H9 (cell line): ENCODE measurements around the gene NFS1. TPM values are rescaled to one million over a fixed set of nuclear protein-coding genes. Genes with fewer than 3 reads are reported as not detected.

Experiments
- DNase-seq: peaks from one replicate; pipeline ENCODE4 v3.0.0-alpha.2; 2017
- H2AFZ ChIP-seq: one replicate; pipeline ENCODE4 v1.6.1; 2013; ENCODE audit warnings: mild to moderate bottlenecking, low read length, control low read depth, moderate library complexity
- H2AK5ac ChIP-seq: 2 replicates; pipeline ENCODE4 v1.6.1; 2013; ENCODE audit warnings: low read length, control low read depth, mixed read lengths; ENCODE audit not compliant: insufficient read length
- H2BK120ac ChIP-seq: one replicate; pipeline ENCODE4 v1.6.1; 2013; ENCODE audit warnings: low read depth, mild to moderate bottlenecking, low read length, control low read depth, inconsistent platforms; ENCODE audit not compliant: poor library complexity, severe bottlenecking
- H2BK12ac ChIP-seq: 2 replicates; pipeline ENCODE4 v1.6.1; 2013; ENCODE audit warnings: low read length, control low read depth, mixed read lengths, low read depth; ENCODE audit not compliant: insufficient read length
- H2BK15ac ChIP-seq: 2 replicates; pipeline ENCODE4 v1.6.1; 2013; ENCODE audit warnings: low read depth, low read length, control low read depth
- H2BK20ac ChIP-seq: one replicate; pipeline ENCODE4 v1.6.1; 2013; ENCODE audit warnings: low read depth, mild to moderate bottlenecking, low read length, control low read depth, inconsistent platforms; ENCODE audit not compliant: poor library complexity, severe bottlenecking
- H2BK5ac ChIP-seq: 2 replicates; pipeline ENCODE4 v1.6.1; 2013; ENCODE audit warnings: low read length, control low read depth, mixed read lengths; ENCODE audit not compliant: insufficient read length
- H3K14ac ChIP-seq: 2 replicates; pipeline ENCODE4 v1.6.1; 2013; ENCODE audit warnings: low read length, control low read depth; ENCODE audit not compliant: insufficient read depth
- H3K18ac ChIP-seq: 2 replicates; pipeline ENCODE4 v1.6.1; 2013; ENCODE audit warnings: low read depth, mild to moderate bottlenecking, mixed read lengths, low read length, control low read depth; ENCODE audit not compliant: insufficient read length
- H3K23ac ChIP-seq: 2 replicates; pipeline ENCODE4 v1.6.1; 2013; ENCODE audit warnings: low read length, control low read depth, mixed read lengths, low read depth; ENCODE audit not compliant: insufficient read length
- H3K23me2 ChIP-seq: 2 replicates; pipeline ENCODE4 v1.6.1; 2013; ENCODE audit warnings: low read depth, mild to moderate bottlenecking, mixed read lengths, low read length, control low read depth; ENCODE audit not compliant: insufficient read length, poor library complexity, severe bottlenecking
- H3K27ac ChIP-seq: 2 replicates; pipeline ENCODE4 v1.5.1; 2013; ENCODE audit warnings: low read length, control low read depth, mixed read lengths, low read depth; ENCODE audit not compliant: insufficient read length
- H3K27me3 ChIP-seq: 2 replicates; pipeline ENCODE4 v1.6.1; 2013; ENCODE audit warnings: low read length, control low read depth, inconsistent platforms; ENCODE audit not compliant: insufficient read depth
- H3K4ac ChIP-seq: 2 replicates; pipeline ENCODE4 v1.6.1; 2013; ENCODE audit warnings: low read depth, mild to moderate bottlenecking, control low read depth, inconsistent platforms, low read length, moderate library complexity
- H3K4me1 ChIP-seq: 2 replicates; pipeline ENCODE4 v1.6.1; 2013; ENCODE audit warnings: low read length, control low read depth, inconsistent platforms; ENCODE audit not compliant: insufficient read depth
- H3K4me2 ChIP-seq: 2 replicates; pipeline ENCODE4 v1.6.1; 2013; ENCODE audit warnings: low read length, control low read depth, mixed read lengths; ENCODE audit not compliant: insufficient read length, insufficient read depth
- H3K56ac ChIP-seq: 2 replicates; pipeline ENCODE4 v1.6.1; 2013; ENCODE audit warnings: low read depth, mild to moderate bottlenecking, mixed read lengths, low read length, control low read depth; ENCODE audit not compliant: insufficient read length
- H3K79me1 ChIP-seq: 2 replicates; pipeline ENCODE4 v1.6.1; 2013; ENCODE audit warnings: low read depth, mild to moderate bottlenecking, moderate library complexity, low read length, control low read depth, inconsistent platforms; ENCODE audit not compliant: insufficient read depth, poor library complexity, severe bottlenecking
- H3K79me2 ChIP-seq: 2 replicates; pipeline ENCODE4 v1.6.1; 2013; ENCODE audit warnings: low read length, control low read depth, inconsistent platforms; ENCODE audit not compliant: insufficient read depth
- H3K9ac ChIP-seq: 2 replicates; pipeline ENCODE4 v1.6.1; 2013; ENCODE audit warnings: low read length, control low read depth, mixed read lengths; ENCODE audit not compliant: insufficient read length; ENCODE audit errors: extremely low read depth
- H3K9me3 ChIP-seq: one replicate; pipeline ENCODE4 v1.6.1; 2013; ENCODE audit warnings: low read depth, low read length, inconsistent platforms; ENCODE audit not compliant: control insufficient read depth
- H3T11ph ChIP-seq: one replicate; pipeline ENCODE4 v1.6.1; 2013; ENCODE audit warnings: mild to moderate bottlenecking, low read length, control low read depth, inconsistent platforms
- H4K20me1 ChIP-seq: one replicate; pipeline ENCODE4 v1.6.1; 2013; ENCODE audit not compliant: control insufficient read depth, insufficient read length, insufficient read depth
- H4K5ac ChIP-seq: 2 replicates; pipeline ENCODE4 v1.6.1; 2013; ENCODE audit warnings: low read depth, mild to moderate bottlenecking, mixed read lengths, low read length, control low read depth; ENCODE audit not compliant: insufficient read length
- H4K8ac ChIP-seq: replicated peaks from 2 replicates; pipeline ENCODE4 v1.6.1; 2013; ENCODE audit warnings: low read length, control low read depth, mixed read lengths, low read depth; ENCODE audit not compliant: insufficient read length
- H4K91ac ChIP-seq: 2 replicates; pipeline ENCODE4 v1.6.1; 2013; ENCODE audit warnings: low read depth, mild to moderate bottlenecking, moderate library complexity, mixed read lengths, low read length, control low read depth; ENCODE audit not compliant: insufficient read length
- H3K27ac Mint-ChIP-seq, 3 experiments: 2 replicates in 2 of 3; 3 replicates in 1 of 3; pipeline ENCODE4 v1.8.0; 2020 to 2021; ENCODE audit warnings: mixed read lengths in 3 of 3, mild to moderate bottlenecking in 1 of 3, moderate library complexity in 1 of 3
- H3K27me3 Mint-ChIP-seq: 2 replicates; pipeline ENCODE4 v1.8.0; 2021; ENCODE audit warnings: low read depth, mild to moderate bottlenecking, moderate library complexity, mixed read lengths
- H3K36me3 Mint-ChIP-seq, 3 experiments: 2 replicates in 2 of 3; 3 replicates in 1 of 3; pipeline ENCODE4 v1.8.0; 2020 to 2021; ENCODE audit warnings: low read depth in 3 of 3, mixed read lengths in 3 of 3; ENCODE audit not compliant: insufficient read depth in 1 of 3
- H3K4me1 Mint-ChIP-seq, 2 experiments: 2 replicates each; pipeline ENCODE4 v1.8.0; 2020; ENCODE audit warnings: mixed read lengths in 2 of 2
- H3K4me3 Mint-ChIP-seq, 2 experiments: 2 replicates in 1 of 2; 3 replicates in 1 of 2; pipeline ENCODE4 v1.8.0; 2020 to 2021; ENCODE audit warnings: mild to moderate bottlenecking in 2 of 2, mixed read lengths in 2 of 2, moderate library complexity in 1 of 2
- H3K9me3 Mint-ChIP-seq, 2 experiments: 2 replicates in 1 of 2; 3 replicates in 1 of 2; pipeline ENCODE4 v1.8.0; 2020; ENCODE audit warnings: mild to moderate bottlenecking in 2 of 2, mixed read lengths in 2 of 2, moderate library complexity in 1 of 2
- WGBS: extraction: QIAGEN DNeasy Blood & Tissue Kit; methylation state at CpG from one replicate; pipeline ENCODE4 v1.1.7; 2013; ENCODE audit warnings: missing lambda C conversion rate, low lambda C conversion rate, mixed read lengths; ENCODE audit not compliant: insufficient read length; ENCODE audit errors: extremely low coverage; 5-methylcytosine and 5-hydroxymethylcytosine counted together
- total RNA-seq: library from RNA; stranded (reverse); gene quantifications from 2 replicates; pipeline ENCODE4 v1.2.1, GENCODE V29; 2021
- TF ChIP-seq, protein P1 (sequence below): fragments of 200-600 bp; sonication (generic); conservative IDR thresholded peaks from 3 replicates; pipeline ENCODE4 v1.8.0; 2021; ENCODE audit warnings: antibody characterized with exemption, mild to moderate bottlenecking

NFS1 gene
- total RNA-seq, 1 experiment from 2014 or later = 26.6 TPM

GRCh38 chr20:35653430-35653734 lies 45.8 kb downstream of the NFS1 start:
- H4K8ac ChIP-seq = no peak overlapping the region
- H3T11ph ChIP-seq = no peak overlapping the region
- Mint-ChIP-seq H3K4me1 (peaks cover 7 to 8% of the 10 kb centered on the region in 2 experiments; a peak in 2 of 4 replicates), H3K27ac (no peak overlapping the region), H3K9me3 (no peaks in the 10 kb centered on the region), H3K4me3 (no peak overlapping the region), H3K36me3 (peaks cover 1 to 25% (median 21%) of the 10 kb centered on the region in 3 experiments; a peak in 6 of 7 replicates), H3K27me3 (no peaks in the 10 kb centered on the region)
- H2AFZ ChIP-seq = no peak overlapping the region
- no peak overlapping the region for H3K27ac ChIP-seq
- no peak for DNase-seq
- H2BK12ac ChIP-seq = no peak overlapping the region
- no peak overlapping the region for H3K18ac ChIP-seq
- H3K9ac ChIP-seq = no peak overlapping the region
- peaks cover 59% of the 10 kb centered on the region for H3K79me2 ChIP-seq
- no peak overlapping the region for H2BK20ac ChIP-seq
- no peak overlapping the region for H4K91ac ChIP-seq
- no peaks in the 10 kb centered on the region for H3K4me1 ChIP-seq
- no peak overlapping the region for H2AK5ac ChIP-seq
- no peak overlapping the region for H2BK120ac ChIP-seq
- H3K23ac ChIP-seq = no peak overlapping the region
- peaks cover 4% of the 10 kb centered on the region for H4K20me1 ChIP-seq
- no peaks in the 10 kb centered on the region for H3K9me3 ChIP-seq
- no peaks in the 10 kb centered on the region for H3K23me2 ChIP-seq
- no peak overlapping the region for H2BK15ac ChIP-seq
- no peak overlapping the region for H4K5ac ChIP-seq
- no peak overlapping the region for H3K14ac ChIP-seq
- H3K79me1 ChIP-seq = peaks cover 5% of the 10 kb centered on the region
- H3K56ac ChIP-seq = no peak overlapping the region
- H3K4ac ChIP-seq = no peak overlapping the region
- H3K27me3 ChIP-seq = no peaks in the 10 kb centered on the region
- WGBS = no CpG with 5 or more reads among the region's 3 CpGs
- H3K4me2 ChIP-seq = no peak overlapping the region
- H2BK5ac ChIP-seq = no peak overlapping the region
- TF ChIP-seq, protein P1, sequence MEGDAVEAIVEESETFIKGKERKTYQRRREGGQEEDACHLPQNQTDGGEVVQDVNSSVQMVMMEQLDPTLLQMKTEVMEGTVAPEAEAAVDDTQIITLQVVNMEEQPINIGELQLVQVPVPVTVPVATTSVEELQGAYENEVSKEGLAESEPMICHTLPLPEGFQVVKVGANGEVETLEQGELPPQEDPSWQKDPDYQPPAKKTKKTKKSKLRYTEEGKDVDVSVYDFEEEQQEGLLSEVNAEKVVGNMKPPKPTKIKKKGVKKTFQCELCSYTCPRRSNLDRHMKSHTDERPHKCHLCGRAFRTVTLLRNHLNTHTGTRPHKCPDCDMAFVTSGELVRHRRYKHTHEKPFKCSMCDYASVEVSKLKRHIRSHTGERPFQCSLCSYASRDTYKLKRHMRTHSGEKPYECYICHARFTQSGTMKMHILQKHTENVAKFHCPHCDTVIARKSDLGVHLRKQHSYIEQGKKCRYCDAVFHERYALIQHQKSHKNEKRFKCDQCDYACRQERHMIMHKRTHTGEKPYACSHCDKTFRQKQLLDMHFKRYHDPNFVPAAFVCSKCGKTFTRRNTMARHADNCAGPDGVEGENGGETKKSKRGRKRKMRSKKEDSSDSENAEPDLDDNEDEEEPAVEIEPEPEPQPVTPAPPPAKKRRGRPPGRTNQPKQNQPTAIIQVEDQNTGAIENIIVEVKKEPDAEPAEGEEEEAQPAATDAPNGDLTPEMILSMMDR = no peak
